AG08395 (cell line): ENCODE results near the gene TSC2.

Experiments
- DNase-seq: peaks from one replicate; pipeline ENCODE4 v3.0.0; 2012; ENCODE audit warnings: mixed read lengths, low spot score

TSC2 gene

GRCh38 chr16:2043667-2044451, 3.9 kb upstream of the TSC2 start:
- no peak for DNase-seq

- DNase-seq, result no peak
Observed at GRCh38 chr16:2044541-2044940, 3.2 kb upstream of the TSC2 start.

DNA sequence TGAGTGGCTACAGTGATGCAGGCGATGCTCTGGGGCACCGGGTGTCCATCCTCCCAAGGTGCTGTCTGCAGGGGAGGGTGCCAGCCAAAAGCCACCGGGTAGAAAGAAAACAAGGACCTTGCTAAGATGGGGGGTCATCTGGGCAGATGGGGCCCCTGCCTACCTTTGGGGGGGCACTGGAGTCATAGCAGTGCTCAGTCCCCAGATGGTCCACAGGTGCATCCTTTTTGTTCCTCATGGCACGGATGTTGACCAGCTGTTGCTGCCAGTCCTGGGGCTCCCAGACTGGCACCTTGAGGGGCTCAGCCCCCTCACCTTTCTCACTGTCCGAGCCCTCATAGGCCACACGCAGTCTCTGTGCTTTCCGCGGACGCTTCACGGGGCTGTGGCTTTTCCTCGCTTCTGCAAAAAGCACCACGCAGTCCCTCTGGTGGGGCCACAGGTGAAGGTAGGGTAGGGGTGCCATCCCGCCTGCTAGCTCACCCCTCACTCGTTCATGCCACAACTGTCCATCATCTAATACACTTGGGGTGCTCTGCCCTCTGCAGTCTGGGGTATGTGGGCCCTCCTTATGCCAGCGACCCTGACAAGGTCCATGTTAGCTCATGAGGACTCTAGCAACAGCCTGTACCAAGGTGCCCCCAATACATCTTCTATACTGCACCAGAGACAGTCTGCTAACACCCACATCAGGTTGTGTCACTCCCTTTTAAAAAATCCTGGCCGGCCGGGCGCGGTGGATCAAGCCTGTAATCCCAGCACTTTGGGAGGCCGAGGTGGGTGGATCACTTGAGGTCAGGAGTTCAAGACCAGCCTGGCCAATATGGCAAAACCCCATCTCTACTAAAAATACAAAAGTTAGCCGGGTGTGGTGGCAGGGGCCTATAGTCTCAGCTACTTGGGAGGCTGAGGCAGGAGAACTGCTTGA, 1.6 kb upstream of the TSC2 start:
- no peak for DNase-seq

GRCh38 chr16:2046893-2047329, 874 bp upstream of the TSC2 start:
- DNase-seq, result no peak

DNA sequence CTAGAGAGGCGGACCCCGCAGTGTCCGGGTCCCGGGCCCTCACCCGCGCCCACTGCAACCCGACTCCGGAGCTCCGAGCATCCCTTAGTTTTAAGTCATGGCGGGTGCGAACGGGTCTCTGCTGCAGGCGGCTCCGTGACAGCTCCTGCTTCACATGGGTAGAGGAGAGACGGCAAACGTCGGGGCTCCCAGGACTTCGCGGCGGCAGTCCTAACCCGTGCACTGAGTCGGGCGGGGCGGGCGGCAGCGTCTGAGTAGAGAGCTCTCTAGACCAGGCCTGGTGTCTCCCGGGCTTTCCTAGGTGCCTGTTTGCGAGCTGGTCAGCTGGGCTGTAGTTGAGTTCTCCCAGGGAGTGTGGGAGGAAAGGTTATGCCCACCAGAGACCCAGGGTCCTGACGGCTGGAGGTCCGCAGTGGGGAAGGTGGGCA, 345 bp downstream of the TSC2 start:
- peak; percentile 15 for DNase-seq

DNA sequence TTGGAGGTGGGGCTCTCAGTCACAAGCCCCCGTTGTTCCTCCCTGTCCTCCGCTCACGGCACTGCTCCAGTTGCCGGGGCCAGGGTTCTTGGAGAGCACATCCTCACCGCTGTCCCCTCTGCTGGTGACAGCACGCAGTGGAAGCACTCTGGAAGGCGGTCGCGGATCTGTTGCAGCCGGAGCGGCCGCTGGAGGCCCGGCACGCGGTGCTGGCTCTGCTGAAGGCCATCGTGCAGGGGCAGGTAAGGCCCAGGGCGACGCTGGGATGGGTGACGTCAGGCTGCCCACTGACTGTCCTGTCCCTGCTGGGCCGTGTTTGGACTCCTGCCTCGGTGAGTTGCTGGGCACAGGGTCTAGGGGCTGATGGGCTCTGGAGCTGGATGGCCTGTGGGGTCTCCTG, 5.4 kb downstream of the TSC2 start:
- no peak for DNase-seq

DNA sequence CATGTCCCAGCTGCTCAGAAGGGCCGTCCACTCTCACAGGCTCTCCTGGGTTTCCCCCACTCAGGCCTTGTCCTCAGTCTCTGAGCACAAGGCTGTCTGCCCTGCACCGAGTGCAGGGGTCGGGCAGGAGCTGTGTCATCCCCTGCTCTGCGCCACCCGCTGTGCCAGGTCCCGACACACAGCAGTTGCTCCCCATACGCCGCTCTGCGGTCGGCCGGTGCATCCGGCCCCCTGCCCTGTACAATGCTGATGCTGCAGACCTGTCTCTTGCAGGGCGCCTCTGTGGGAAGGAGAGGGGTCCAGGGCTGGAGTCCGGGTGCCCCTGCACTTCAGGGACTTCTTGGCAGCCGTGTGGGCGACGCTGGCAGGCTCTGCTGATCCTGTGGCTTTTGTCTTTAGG, 6.1 kb downstream of the TSC2 start:
- DNase-seq, result no peak

- no peak for DNase-seq
Observed at GRCh38 chr16:2054543-2055245, 6.9 kb downstream of the TSC2 start.

DNA sequence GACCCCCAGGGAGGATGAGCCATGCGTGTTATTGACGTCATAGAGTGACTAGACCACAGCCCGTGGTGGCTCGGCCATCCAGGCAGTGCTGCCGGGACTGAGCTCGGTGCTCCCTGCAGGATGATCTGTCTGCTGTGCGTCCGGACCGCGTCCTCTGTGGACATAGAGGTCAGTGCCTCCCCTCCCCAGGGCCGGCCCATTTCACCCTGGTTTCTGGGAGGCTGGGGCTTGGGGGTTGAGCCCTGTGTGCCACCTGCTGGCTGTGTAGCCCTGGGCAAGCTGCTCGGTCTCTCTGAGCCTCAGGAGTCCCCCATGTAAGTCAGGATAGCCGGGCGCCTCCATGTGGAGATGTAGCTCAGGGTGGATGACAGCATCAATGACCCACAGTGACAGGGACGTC, 8.3 kb downstream of the TSC2 start:
- peak; percentile 28 for DNase-seq

DNA sequence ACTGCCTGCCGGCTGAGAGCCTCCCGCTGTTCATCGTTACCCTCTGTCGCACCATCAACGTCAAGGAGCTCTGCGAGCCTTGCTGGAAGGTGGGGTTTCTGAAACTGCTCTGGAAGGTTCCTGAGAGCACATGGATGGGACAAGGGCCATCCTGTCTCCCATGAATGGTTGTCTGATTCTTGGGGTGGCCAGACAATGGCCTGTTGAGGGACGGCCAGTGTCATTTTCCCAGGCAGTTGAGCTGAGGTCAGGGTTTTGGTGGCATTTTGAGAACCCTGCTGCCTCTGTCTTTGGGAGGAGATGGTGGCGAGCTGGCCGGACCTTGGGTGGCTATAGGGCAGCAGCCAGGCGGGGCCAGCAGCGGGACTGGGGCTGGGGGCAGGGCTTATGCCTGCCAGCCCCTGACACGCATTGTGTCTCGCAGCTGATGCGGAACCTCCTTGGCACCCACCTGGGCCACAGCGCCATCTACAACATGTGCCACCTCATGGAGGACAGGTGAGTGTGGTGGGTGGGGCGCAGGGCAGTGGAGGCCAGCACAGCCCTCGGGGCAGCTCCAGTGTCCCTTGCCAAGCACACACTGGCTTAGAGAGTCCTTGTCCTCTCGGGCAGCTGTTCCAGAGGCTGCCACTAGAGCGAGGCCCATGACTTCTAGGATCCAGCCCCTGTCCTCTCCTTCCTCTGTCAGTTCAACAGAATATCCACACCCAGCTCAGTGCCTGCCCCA, 9.1 kb downstream of the TSC2 start:
- no peak for DNase-seq

- no peak for DNase-seq
Observed at GRCh38 chr16:2057438-2057837, 9.7 kb downstream of the TSC2 start.

DNA sequence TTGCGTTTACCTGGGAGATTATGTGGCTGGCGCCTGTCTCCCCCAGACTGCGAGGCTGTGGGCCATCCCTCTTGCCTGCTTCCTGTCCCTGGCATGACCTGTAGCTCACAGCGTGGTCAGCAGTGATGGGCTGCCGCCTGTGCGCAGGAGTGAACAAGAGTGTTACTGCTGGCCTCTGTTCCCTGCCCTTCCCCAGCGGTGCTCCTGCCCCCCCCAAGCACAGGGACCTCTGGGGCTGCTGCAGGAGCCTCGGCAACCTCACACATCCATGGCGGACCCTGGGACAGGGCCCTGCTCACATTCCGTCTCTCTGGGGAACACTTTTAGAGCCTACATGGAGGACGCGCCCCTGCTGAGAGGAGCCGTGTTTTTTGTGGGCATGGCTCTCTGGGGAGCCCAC, 10.6 kb downstream of the TSC2 start:
- no peak for DNase-seq

GRCh38 chr16:2058872-2059271, 11.1 kb downstream of the TSC2 start:
- no peak for DNase-seq

- DNase-seq, result no peak
Observed at GRCh38 chr16:2060346-2060745, 12.6 kb downstream of the TSC2 start.

DNA sequence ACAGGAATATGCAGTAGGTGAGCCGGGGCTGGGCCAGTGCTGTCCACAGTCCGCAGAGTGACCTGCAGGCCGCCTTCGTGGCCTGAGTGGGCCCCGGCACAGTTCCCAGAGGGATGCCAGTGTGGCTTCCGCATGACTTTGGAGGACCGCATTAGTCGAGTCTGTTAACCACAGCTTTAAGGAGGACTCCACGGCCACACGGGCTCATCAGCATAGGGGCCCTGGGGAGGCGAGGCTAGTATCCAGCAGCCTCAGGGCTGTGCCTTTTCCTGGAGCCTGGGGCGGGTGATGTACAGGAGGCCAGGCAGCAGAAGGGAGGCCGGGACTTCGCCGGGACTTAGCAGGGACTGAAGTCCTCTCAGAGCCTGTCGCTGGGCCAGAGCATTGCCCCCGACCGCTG, 13.2 kb downstream of the TSC2 start:
- DNase-seq, result no peak

DNA sequence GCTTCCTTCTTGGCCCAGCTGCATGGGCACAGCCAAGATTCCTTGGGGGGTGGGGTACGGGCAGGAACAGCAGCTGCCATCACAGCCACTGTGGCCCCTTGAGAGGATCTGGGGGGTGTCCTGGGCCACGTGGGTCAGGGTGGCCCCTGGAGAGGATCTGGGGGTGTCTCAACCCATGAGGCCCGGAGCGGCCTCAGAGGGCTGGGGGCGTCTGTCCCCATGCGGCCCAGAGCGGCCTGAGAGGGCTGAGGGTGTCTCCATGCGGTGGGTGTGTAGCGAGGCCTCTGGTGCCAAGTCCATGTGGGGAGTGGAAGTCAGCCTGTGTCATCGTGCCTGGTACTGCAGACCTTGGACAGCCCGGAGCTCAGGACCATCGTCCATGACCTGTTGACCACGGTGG, 13.7 kb downstream of the TSC2 start:
- no peak for DNase-seq

DNA sequence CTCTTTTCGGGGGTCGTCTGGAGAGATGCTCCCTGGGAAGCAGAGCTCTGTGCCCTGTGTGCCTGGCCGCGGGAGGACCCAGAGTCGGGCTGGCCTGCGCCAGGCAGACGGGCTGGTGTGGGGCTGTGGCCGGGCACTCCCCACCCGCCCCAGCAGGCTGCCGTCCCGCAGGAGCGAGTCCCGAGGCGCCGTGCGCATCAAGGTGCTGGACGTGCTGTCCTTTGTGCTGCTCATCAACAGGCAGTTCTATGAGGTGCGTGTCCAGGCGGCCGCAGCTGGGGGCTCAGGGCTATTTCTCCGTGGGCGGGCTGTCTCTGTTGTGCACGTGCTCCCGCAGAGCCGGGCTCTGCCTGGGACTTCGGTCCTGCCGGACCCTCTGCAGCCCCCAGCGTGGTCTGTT, 15.0 kb downstream of the TSC2 start:
- DNase-seq, result no peak

- no peak for DNase-seq
Observed at GRCh38 chr16:2063861-2064260, 16.1 kb downstream of the TSC2 start.

GRCh38 chr16:2064368-2064945, 16.7 kb downstream of the TSC2 start:
- DNase-seq, result no peak

DNA sequence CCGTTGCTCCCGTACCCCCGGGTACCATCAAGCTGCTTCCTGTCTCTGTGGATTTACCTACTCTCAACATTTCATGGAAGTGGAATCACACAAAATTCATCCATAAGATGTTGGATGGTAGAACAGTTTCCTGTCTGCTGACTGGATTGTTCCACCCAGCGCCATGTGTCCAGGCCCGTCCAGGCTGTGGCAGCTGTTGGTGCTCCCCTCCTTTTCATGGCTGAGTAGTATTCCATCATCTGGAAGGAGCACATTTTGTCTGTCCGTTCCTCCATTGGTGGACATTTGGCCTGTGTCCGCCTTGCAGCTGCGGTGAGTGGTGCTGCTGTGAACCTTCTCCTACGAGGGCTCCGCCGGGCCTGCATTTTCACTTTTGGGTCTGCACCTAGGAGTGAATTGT, 18.4 kb downstream of the TSC2 start:
- DNase-seq, result no peak
